Endodermal cell (in vitro differentiated cells): ENCODE results near the gene MAP7D3. TPM values are rescaled to one million over a fixed set of nuclear protein-coding genes. Genes with fewer than 3 reads are reported as not detected.

ENCODE experiments used
- DNase-seq: peaks from one replicate; pipeline ENCODE4 v3.0.0-alpha.2; 2017
- H3K27ac ChIP-seq: 2 replicates; pipeline ENCODE4 v1.5.1; 2013; ENCODE audit warnings: mild to moderate bottlenecking, low read depth, low read length, moderate library complexity
- H3K27me3 ChIP-seq: 2 replicates; pipeline ENCODE4 v1.6.1; 2013; ENCODE audit warnings: mild to moderate bottlenecking, low read length, moderate library complexity; ENCODE audit not compliant: insufficient read depth, control insufficient read depth, poor library complexity, severe bottlenecking
- H3K36me3 ChIP-seq: 2 replicates; pipeline ENCODE4 v1.7.0; 2013; ENCODE audit warnings: mild to moderate bottlenecking, low read length, moderate library complexity; ENCODE audit not compliant: control insufficient read depth, insufficient read depth
- H3K4me1 ChIP-seq: one replicate; pipeline ENCODE4 v1.7.0; 2013; ENCODE audit warnings: low read length; ENCODE audit not compliant: control insufficient read depth, insufficient read depth
- H3K4me3 ChIP-seq: 2 replicates; pipeline ENCODE4 v1.5.1; 2013; ENCODE audit warnings: mild to moderate bottlenecking, low read length, moderate library complexity
- H3K9ac ChIP-seq: 2 replicates; pipeline ENCODE4 v1.6.1; 2013; ENCODE audit warnings: mild to moderate bottlenecking, low read length, moderate library complexity; ENCODE audit not compliant: poor library complexity, severe bottlenecking; ENCODE audit errors: extremely low read depth
- H3K9me3 ChIP-seq: 2 replicates; pipeline ENCODE4 v1.6.1; 2013; ENCODE audit warnings: mild to moderate bottlenecking, low read length, moderate library complexity; ENCODE audit not compliant: control insufficient read depth
- H3K27ac Mint-ChIP-seq: 2 replicates; pipeline ENCODE4 v1.8.0; 2020; ENCODE audit warnings: mixed read lengths
- H3K27me3 Mint-ChIP-seq: 2 replicates; pipeline ENCODE4 v1.8.0; 2021; ENCODE audit warnings: mild to moderate bottlenecking, mixed read lengths; ENCODE audit not compliant: insufficient read depth
- H3K36me3 Mint-ChIP-seq: 2 replicates; pipeline ENCODE4 v1.8.0; 2020; ENCODE audit warnings: low read depth, mixed read lengths
- H3K4me1 Mint-ChIP-seq: 2 replicates; pipeline ENCODE4 v1.8.0; 2020; ENCODE audit warnings: mixed read lengths
- H3K4me3 Mint-ChIP-seq: 2 replicates; pipeline ENCODE4 v1.8.0; 2020; ENCODE audit warnings: mild to moderate bottlenecking, moderate library complexity, mixed read lengths
- H3K9me3 Mint-ChIP-seq: 2 replicates; pipeline ENCODE4 v1.8.0; 2020; ENCODE audit warnings: mild to moderate bottlenecking, mixed read lengths
- WGBS, 2 experiments: methylation state at CpG; one replicate each; pipeline versions ENCODE4 v1.1.5 to v1.1.7; 2013; ENCODE audit warnings: missing lambda C conversion rate in 2 of 2, mixed read lengths in 1 of 2; ENCODE audit not compliant: insufficient coverage in 1 of 2, insufficient read length in 1 of 2; 5-methylcytosine and 5-hydroxymethylcytosine counted together
- total RNA-seq, 2 donors: library from RNA; stranded (reverse); fragmentation: NEBNext Ultra II Directional in 1 of 2; extraction: Animal tissue kit (Norgen Biotek cat#: 25700) in 1 of 2; gene quantifications; 2 replicates in 1 of 2; 3 replicates in 1 of 2; pipeline ENCODE4 v1.2.1, GENCODE V29; 2021
- TF ChIP-seq, protein P1 (sequence below): fragments of 200-600 bp; sonication (generic); conservative IDR thresholded peaks from 2 replicates; pipeline ENCODE4 v1.5.0; 2021; ENCODE audit warnings: antibody characterized with exemption, mild to moderate bottlenecking

The MAP7D3 gene
- total RNA-seq, 2 donors from 2014 or later = 12.3 to 14.2 TPM

GRCh38 chrX:136195247-136195646, 56.0 kb downstream of the MAP7D3 start:
- TF ChIP-seq, protein P1, sequence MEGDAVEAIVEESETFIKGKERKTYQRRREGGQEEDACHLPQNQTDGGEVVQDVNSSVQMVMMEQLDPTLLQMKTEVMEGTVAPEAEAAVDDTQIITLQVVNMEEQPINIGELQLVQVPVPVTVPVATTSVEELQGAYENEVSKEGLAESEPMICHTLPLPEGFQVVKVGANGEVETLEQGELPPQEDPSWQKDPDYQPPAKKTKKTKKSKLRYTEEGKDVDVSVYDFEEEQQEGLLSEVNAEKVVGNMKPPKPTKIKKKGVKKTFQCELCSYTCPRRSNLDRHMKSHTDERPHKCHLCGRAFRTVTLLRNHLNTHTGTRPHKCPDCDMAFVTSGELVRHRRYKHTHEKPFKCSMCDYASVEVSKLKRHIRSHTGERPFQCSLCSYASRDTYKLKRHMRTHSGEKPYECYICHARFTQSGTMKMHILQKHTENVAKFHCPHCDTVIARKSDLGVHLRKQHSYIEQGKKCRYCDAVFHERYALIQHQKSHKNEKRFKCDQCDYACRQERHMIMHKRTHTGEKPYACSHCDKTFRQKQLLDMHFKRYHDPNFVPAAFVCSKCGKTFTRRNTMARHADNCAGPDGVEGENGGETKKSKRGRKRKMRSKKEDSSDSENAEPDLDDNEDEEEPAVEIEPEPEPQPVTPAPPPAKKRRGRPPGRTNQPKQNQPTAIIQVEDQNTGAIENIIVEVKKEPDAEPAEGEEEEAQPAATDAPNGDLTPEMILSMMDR = no peak
- Histone ChIP-seq H3K4me1 (no peaks in the 10 kb centered on the region), H3K9me3 (no peaks in the 10 kb centered on the region), H3K36me3 (no peaks in the 10 kb centered on the region), H3K27ac (no peak overlapping the region), H3K27me3 (no peaks in the 10 kb centered on the region), H3K9ac (no peak overlapping the region), H3K4me3 (no peak overlapping the region)
- DNase-seq = no peak
- Mint-ChIP-seq H3K27me3 (no peaks in the 10 kb centered on the region), H3K9me3 (peaks cover 53% of the 10 kb centered on the region), H3K4me3 (no peak overlapping the region), H3K4me1 (no peaks in the 10 kb centered on the region), H3K36me3 (no peaks in the 10 kb centered on the region), H3K27ac (no peak overlapping the region)
- 94% methylated on average over 4 of the region's 4 CpGs; no CpG with 5 or more reads in 1 of the 2 experiments for WGBS, 2 experiments

DNA sequence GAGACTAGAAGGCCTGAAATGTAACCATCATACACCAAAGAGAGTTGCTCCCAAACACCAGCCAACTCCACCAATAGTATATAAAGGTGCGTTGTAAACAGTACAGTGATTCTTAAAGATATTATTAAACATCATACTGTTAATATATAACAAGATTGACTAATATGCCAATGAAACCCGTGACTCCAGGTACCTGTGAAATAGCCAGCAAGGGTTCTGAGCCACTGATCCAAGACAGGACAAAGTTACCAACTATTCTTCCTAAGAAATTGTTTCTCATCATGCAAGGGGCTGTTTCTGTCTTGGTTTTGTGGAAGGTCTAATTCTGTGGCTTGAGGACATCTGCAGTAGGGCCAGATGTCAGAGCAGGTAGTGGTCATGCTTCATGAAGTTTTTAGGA, 56.7 kb downstream of the MAP7D3 start:
- DNase-seq = no peak
- TF ChIP-seq, protein P1 = no peak
- Histone ChIP-seq H3K9me3 (no peaks in the 10 kb centered on the region), H3K36me3 (no peaks in the 10 kb centered on the region), H3K4me3 (no peak overlapping the region), H3K27ac (no peak overlapping the region), H3K27me3 (no peaks in the 10 kb centered on the region), H3K4me1 (no peaks in the 10 kb centered on the region), H3K9ac (no peak overlapping the region)
- Mint-ChIP-seq H3K9me3 (peaks cover 53% of the 10 kb centered on the region), H3K36me3 (no peaks in the 10 kb centered on the region), H3K27me3 (no peaks in the 10 kb centered on the region), H3K27ac (no peak overlapping the region), H3K4me3 (no peak overlapping the region), H3K4me1 (no peaks in the 10 kb centered on the region)
- 100% methylated on average over 1 of the region's 2 CpGs; no CpG with 5 or more reads in 1 of the 2 experiments for WGBS, 2 experiments

- Histone ChIP-seq H3K36me3 (no peaks in the 10 kb centered on the region), H3K27me3 (no peaks in the 10 kb centered on the region), H3K4me3 (no peak overlapping the region), H3K9me3 (no peaks in the 10 kb centered on the region), H3K27ac (no peak overlapping the region), H3K4me1 (no peaks in the 10 kb centered on the region), H3K9ac (no peak overlapping the region)
- no peaks in the 10 kb centered on the region for H3K36me3 Mint-ChIP-seq
- no peaks in the 10 kb centered on the region for H3K4me1 Mint-ChIP-seq
- DNase-seq = no peak
- H3K27me3 Mint-ChIP-seq = no peaks in the 10 kb centered on the region
- H3K9me3 Mint-ChIP-seq = peaks cover 56% of the 10 kb centered on the region
- H3K4me3 Mint-ChIP-seq = no peak overlapping the region
- no peak overlapping the region for H3K27ac Mint-ChIP-seq
- TF ChIP-seq, protein P1 = no peak
- WGBS, 2 experiments = 93% methylated on average over 4 of the region's 4 CpGs; no CpG with 5 or more reads in 1 of the 2 experiments
Observed at GRCh38 chrX:136193771-136194170, 57.4 kb downstream of the MAP7D3 start.
